CD4-positive, alpha-beta T cell treated with Interleukin-4 for 4 hours (primary cell): Measurements from ENCODE around the gene DEGS2.
"Not testable (repeated sequence)": the region's sequence is repeated elsewhere in the genome, so short reads cannot be mapped to it uniquely, and the experiment has no call there.

Source experiments
- DNase-seq: peaks from one replicate; pipeline ENCODE4 v3.0.0-alpha.2; 2020

The DEGS2 gene

GRCh38 chr14:100176811-100177327 is 17.4 kb upstream of the DEGS2 start:
- no peak for DNase-seq

GRCh38 chr14:100173353-100173752 is 13.9 kb upstream of the DEGS2 start:
- DNase-seq = no peak

- DNase-seq = no peak
Observed at GRCh38 chr14:100172811-100173210, 13.4 kb upstream of the DEGS2 start.

GRCh38 chr14:100170880-100171279 is 11.4 kb upstream of the DEGS2 start:
- no peak for DNase-seq

- no peak for DNase-seq
Observed at GRCh38 chr14:100168506-100168905, 9.1 kb upstream of the DEGS2 start.

GRCh38 chr14:100165831-100166440 is 6.5 kb upstream of the DEGS2 start:
- DNase-seq = no peak

- no peak for DNase-seq
Observed at GRCh38 chr14:100165376-100165775, 5.9 kb upstream of the DEGS2 start.

GRCh38 chr14:100160534-100160916 is 1.1 kb upstream of the DEGS2 start:
- DNase-seq = no peak

GRCh38 chr14:100159865-100160533 is 554 bp upstream of the DEGS2 start:
- DNase-seq = no peak

- DNase-seq = no peak
Observed at GRCh38 chr14:100158566-100159093, 815 bp downstream of the DEGS2 start.

GRCh38 chr14:100157548-100158232 is 1.8 kb downstream of the DEGS2 start:
- not testable (repeated sequence) for DNase-seq

- no peak for DNase-seq
Observed at GRCh38 chr14:100156776-100157175, 2.7 kb downstream of the DEGS2 start.

- no peak for DNase-seq
Observed at GRCh38 chr14:100155756-100156616, 3.5 kb downstream of the DEGS2 start.

GRCh38 chr14:100155049-100155621 is 4.3 kb downstream of the DEGS2 start:
- DNase-seq = no peak

- DNase-seq = no peak
Observed at GRCh38 chr14:100153560-100153959, 5.9 kb downstream of the DEGS2 start.

GRCh38 chr14:100152091-100152490 is 7.4 kb downstream of the DEGS2 start:
- DNase-seq = no peak

GRCh38 chr14:100150932-100151587 is 8.4 kb downstream of the DEGS2 start:
- DNase-seq = no peak

- no peak for DNase-seq
Observed at GRCh38 chr14:100149851-100150611, 9.4 kb downstream of the DEGS2 start.

- no peak for DNase-seq
Observed at GRCh38 chr14:100148837-100149731, 10.4 kb downstream of the DEGS2 start.
